C4-2B (cell line): ENCODE data around the gene SLC35F2.

Experiments
- H3K27ac ChIP-seq: fragments of 450-650 bp; 2 replicates; pipeline ENCODE4 v1.5.1; 2017
- CTCF ChIP-seq: fragments of 450-650 bp; conservative IDR thresholded peaks from 2 replicates; pipeline ENCODE4 v1.5.1; 2017; ENCODE audit warnings: mild to moderate bottlenecking
- ZFX ChIP-seq: fragments of 450-650 bp; IDR thresholded peaks from 2 replicates; pipeline ENCODE4 v1.6.1; 2017

The SLC35F2 gene

GRCh38 chr11:107751082-107751481, 107.5 kb downstream of the SLC35F2 start:
- TF ChIP-seq CTCF, result no peak
- no peak for TF ChIP-seq ZFX
- H3K27ac ChIP-seq, result no peak overlapping the region

GRCh38 chr11:107750313-107750712, 108.3 kb downstream of the SLC35F2 start:
- no peak overlapping the region for H3K27ac ChIP-seq
- TF ChIP-seq ZFX, result no peak
- no peak for TF ChIP-seq CTCF

- TF ChIP-seq ZFX, result no peak
- TF ChIP-seq CTCF, result no peak
Observed at GRCh38 chr11:107747622-107748021, 111.0 kb downstream of the SLC35F2 start.

GRCh38 chr11:107744736-107745135, 113.9 kb downstream of the SLC35F2 start:
- no peak overlapping the region for H3K27ac ChIP-seq
- no peak for TF ChIP-seq ZFX
- no peak for TF ChIP-seq CTCF

More at GRCh38 chr11:107747622-107748021, 111.0 kb downstream of the SLC35F2 start:
- H3K27ac ChIP-seq, result no peak overlapping the region

- no peak overlapping the region for H3K27ac ChIP-seq
- TF ChIP-seq CTCF, result no peak
- TF ChIP-seq ZFX, result no peak
Observed at GRCh38 chr11:107743191-107743590, 115.4 kb downstream of the SLC35F2 start.

GRCh38 chr11:107741044-107741823, 117.4 kb downstream of the SLC35F2 start:
- TF ChIP-seq ZFX, result no peak
- TF ChIP-seq CTCF, result peak; percentile 94
- no peak overlapping the region for H3K27ac ChIP-seq
